Gastroesophageal sphincter (tissue), 2 donors: Measurements from ENCODE around the gene CDADC1.

Experiments
- EP300 ChIP-seq: sonication (generic); formaldehyde crosslinking; IDR thresholded peaks from one replicate; pipeline ENCODE4 v1.6.1; 2017; ENCODE audit warnings: antibody characterized with exemption, mild to moderate bottlenecking
- POLR2A ChIP-seq, 2 donors: fragments of 450-650 bp; IDR thresholded peaks; one replicate each; pipeline ENCODE4 v1.6.1; 2017; ENCODE audit warnings: antibody characterized with exemption in 2 of 2, mild to moderate bottlenecking in 2 of 2, moderate library complexity in 1 of 2

GRCh38 chr13:49265822-49266221, 18.1 kb downstream of the CDADC1 start:
- TF ChIP-seq EP300 = no peak
- TF ChIP-seq POLR2A (IDR thresholded peaks at IDR 0.05) = no peak
